Brain microvascular endothelial cell (primary cell): ENCODE results near the gene THSD7A.
A peak's percentile ranks its signal among the peaks of the same experiment; 100 is the strongest.

Experiments used
- DNase-seq: peaks from one replicate; pipeline ENCODE4 v3.0.0-alpha.2; 2020
- H3K27ac ChIP-seq: fragments of 250-450 bp; sonication (Bioruptor Pico); 2 replicates; pipeline ENCODE4 v1.5.1; 2020; ENCODE audit warnings: mild to moderate bottlenecking, moderate library complexity
- H3K27me3 ChIP-seq: fragments of 250-450 bp; sonication (Bioruptor Pico); replicated peaks from 2 replicates; pipeline ENCODE4 v1.5.1; 2020; ENCODE audit warnings: mild to moderate bottlenecking
- H3K36me3 ChIP-seq: fragments of 250-450 bp; sonication (Bioruptor Pico); replicated peaks from 2 replicates; pipeline ENCODE4 v1.5.1; 2020; ENCODE audit warnings: mild to moderate bottlenecking
- H3K4me3 ChIP-seq: 2 replicates; pipeline ENCODE4 v1.5.1; 2011; ENCODE audit warnings: low read depth, mild to moderate bottlenecking, control low read depth, low read length, moderate library complexity
- in situ Hi-C: cut with HindIII; loops from 2 replicates; pipeline ENCODE4 v1.10.0; 2017; ENCODE audit warnings: low sequenced_read_pairs, low pct_ligation_motif_present
- TF ChIP-seq, protein P1 (sequence below): IDR thresholded peaks from 2 replicates; pipeline ENCODE4 v1.5.1; 2011; ENCODE audit warnings: low read depth, mild to moderate bottlenecking, moderate library complexity, low read length, control low read depth, inconsistent platforms; ENCODE audit errors: missing control alignments

The THSD7A gene

DNA sequence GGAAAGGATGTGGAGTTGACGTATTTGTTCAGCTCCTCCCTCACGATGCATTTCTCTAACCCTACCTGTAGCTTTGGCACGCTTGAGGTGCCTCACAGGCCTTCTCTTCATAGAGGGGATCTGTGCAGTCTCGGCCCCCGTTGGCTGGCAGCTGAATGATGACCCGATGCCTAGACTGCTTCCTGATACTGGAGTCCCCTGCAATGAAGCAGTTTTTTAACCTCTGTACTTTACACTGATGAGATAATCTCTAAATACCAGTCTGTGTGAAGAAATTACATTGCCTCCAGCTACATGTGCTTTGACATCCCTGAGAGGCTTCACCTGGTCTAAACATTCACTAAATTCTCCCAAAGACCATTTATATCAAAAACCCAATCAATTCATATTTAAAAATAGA, 370.1 kb downstream of the THSD7A start:
- no peak for DNase-seq
- Histone ChIP-seq H3K36me3 (no peaks in the 10 kb centered on the region), H3K27ac (no peak overlapping the region), H3K4me3 (no peak overlapping the region), H3K27me3 (no peaks in the 10 kb centered on the region)
- TF ChIP-seq, protein P1, sequence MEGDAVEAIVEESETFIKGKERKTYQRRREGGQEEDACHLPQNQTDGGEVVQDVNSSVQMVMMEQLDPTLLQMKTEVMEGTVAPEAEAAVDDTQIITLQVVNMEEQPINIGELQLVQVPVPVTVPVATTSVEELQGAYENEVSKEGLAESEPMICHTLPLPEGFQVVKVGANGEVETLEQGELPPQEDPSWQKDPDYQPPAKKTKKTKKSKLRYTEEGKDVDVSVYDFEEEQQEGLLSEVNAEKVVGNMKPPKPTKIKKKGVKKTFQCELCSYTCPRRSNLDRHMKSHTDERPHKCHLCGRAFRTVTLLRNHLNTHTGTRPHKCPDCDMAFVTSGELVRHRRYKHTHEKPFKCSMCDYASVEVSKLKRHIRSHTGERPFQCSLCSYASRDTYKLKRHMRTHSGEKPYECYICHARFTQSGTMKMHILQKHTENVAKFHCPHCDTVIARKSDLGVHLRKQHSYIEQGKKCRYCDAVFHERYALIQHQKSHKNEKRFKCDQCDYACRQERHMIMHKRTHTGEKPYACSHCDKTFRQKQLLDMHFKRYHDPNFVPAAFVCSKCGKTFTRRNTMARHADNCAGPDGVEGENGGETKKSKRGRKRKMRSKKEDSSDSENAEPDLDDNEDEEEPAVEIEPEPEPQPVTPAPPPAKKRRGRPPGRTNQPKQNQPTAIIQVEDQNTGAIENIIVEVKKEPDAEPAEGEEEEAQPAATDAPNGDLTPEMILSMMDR, result no peak
- in situ Hi-C loops, result no loop called here

DNA sequence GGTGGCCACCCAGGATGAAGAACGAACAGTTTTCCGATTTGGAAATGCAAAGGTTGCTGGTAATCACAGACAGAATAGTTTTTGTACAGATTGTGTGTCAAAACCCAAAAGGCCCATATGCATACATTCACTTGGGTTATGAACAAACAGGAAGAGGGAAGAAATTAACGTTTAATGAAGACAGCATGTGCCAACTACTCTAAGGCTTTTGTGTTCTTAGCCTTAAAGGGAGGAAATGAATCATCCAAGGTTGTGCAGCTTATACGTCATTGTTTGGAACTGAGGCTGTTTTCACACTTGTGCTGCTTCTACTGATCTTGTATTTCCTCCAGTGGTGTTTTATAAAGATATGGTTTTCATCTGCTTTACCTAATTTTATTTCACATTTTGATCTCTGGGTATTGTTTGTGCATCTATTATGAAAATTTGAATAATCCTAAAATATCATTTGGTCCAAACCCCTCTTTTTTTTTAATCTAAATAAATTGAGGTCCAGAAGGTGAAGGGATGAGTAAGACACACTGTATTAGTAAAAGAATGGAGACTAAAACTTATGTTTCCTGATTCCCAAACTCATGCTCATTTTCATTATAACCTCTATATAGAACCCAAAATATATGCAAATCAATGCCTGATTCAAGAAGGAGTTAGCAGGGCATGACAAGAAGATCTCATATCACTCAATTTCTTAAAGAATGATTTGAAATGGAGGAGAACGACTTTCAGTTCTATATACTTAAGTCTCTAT, 373.1 kb downstream of the THSD7A start:
- H3K4me3 ChIP-seq, result no peak overlapping the region
- H3K27me3 ChIP-seq, result no peaks in the 10 kb centered on the region
- TF ChIP-seq, protein P1, result no peak
- peak; percentile 77 for DNase-seq
- H3K36me3 ChIP-seq, result no peaks in the 10 kb centered on the region
- no peak overlapping the region for H3K27ac ChIP-seq
- in situ Hi-C loops, result no loop called here

DNA sequence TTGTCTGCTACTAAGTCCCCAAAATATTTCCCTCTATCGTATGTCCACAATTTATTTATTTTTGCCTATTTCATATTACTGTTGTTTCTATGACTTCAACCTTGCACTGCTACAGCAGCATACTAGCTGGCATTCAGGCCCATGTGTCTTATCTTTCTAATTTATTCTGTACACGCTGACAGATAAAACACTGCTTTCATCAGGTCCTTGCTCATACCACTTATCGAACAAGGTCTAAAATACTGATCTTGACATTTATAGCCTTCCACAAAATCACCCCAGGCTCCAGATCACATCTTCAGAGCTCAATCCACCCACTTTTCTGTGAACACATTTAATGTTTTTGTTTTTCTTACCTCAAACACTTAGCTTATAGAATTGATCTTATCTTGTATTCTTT, 374.6 kb downstream of the THSD7A start:
- Histone ChIP-seq H3K36me3 (no peaks in the 10 kb centered on the region), H3K4me3 (no peak overlapping the region), H3K27ac (no peak overlapping the region), H3K27me3 (no peaks in the 10 kb centered on the region)
- TF ChIP-seq, protein P1, result no peak
- no peak for DNase-seq
- in situ Hi-C loops, result no loop called here

DNA sequence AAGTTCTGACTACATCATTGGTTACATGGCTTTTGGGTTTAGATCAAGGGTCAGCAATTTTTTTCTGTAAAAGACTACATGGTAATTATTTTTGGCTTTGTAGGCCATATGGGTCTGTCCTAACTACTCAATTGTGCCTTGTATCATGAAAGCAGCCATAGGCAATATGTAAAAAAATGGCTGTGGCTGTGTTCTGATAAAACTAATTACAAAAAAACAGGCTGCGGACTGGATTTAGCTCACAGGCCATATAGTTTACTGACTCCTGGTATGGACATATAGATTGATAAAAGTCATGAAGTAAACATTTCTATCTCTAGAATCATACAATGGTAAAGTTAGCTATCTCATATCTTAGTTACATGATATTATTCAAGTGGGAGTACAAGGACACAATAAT, 375.4 kb downstream of the THSD7A start:
- in situ Hi-C loops, result no loop called here
- H3K4me3 ChIP-seq, result no peak overlapping the region
- no peaks in the 10 kb centered on the region for H3K36me3 ChIP-seq
- no peaks in the 10 kb centered on the region for H3K27me3 ChIP-seq
- TF ChIP-seq, protein P1, result no peak
- no peak overlapping the region for H3K27ac ChIP-seq
- no peak for DNase-seq

DNA sequence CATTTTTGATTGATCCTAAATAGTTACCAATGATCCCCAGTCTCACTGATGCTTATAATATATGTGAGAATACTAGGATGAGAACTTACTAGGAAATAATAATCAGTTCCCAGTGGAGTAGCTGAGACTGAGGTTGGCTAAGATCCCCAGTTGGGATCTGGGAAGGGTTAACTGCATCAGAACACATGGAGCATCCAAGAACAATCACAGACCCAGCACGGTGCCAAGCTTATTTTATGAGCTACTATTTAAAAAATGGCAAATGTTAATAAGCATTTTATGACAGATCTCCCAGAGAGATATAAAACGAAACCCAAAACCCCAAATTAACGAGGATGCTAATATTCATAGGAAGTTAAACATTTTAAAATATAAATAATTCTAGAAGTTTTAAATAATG, 379.5 kb downstream of the THSD7A start:
- Histone ChIP-seq H3K36me3 (no peaks in the 10 kb centered on the region), H3K4me3 (no peak overlapping the region), H3K27ac (no peak overlapping the region), H3K27me3 (no peaks in the 10 kb centered on the region)
- in situ Hi-C loops, result no loop called here
- TF ChIP-seq, protein P1, result no peak
- DNase-seq, result no peak

DNA sequence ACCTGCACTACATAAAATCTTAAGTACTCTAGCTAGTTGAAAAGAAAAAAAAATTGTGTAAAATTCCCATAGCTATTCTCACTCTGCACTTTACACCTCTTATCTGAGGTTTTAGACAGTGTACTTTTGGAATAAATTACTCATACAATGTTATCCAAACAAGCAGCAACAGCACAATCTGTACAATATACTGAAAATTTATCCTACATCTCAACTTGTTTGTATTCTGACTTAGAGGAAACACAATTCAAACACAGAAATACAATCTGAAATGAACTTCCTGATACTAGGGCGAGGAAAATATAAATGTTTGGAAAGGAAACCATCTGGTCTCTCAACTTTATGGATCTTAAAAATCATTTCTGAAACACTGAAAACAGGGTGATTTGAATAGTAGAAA, 381.7 kb downstream of the THSD7A start:
- H3K27ac ChIP-seq, result no peak overlapping the region
- no peak overlapping the region for H3K4me3 ChIP-seq
- TF ChIP-seq, protein P1, result no peak

More for the DNA sequence above, 381.7 kb downstream of the THSD7A start:
- Histone ChIP-seq H3K36me3 (no peaks in the 10 kb centered on the region), H3K27me3 (no peaks in the 10 kb centered on the region)
- DNase-seq, result no peak
- in situ Hi-C loops, result no loop called here
